Measurements from ENCODE around the gene SYNE1. TPM values are rescaled to one million over a fixed set of nuclear protein-coding genes. Genes with fewer than 3 reads are reported as not detected.

Gene SYNE1
- total and polyA plus RNA-seq, 2 of the 8 experiments (the other 6 are each of a cell fraction or from before 2014, with no cell fraction given) = 2.8 to 5.5 TPM

DNA sequence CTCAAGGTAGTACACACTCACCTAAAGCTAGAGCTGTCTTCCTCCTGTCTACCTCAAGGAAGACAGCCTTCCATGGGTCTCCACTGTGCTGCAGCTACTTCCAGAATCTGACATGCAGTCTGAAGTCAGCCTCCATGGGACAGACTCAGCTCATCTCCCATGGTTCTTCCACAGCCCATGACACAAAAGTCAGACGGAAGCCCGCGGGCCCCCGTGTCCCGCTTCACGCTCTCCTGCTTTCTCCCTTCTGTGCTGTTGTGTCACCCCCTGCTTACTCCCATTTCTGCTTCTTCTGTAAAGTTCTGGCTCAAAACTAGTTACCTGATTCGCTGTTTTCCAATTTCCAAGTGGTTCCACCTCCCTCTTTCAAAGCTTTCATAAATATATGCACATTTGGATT, 184.5 kb downstream of the SYNE1 start (continued):
- TF ChIP-seq SRF (IDR thresholded peaks at IDR 0.05; ENCODE audit: low read depth, low read length) = no peak
- no peak for TF ChIP-seq POLR2A (IDR thresholded peaks at IDR 0.05; ENCODE audit: control extremely low read depth in 1 of 2, low read depth in 2 of 2, low read length in 2 of 2)
- TF ChIP-seq, protein P1, sequence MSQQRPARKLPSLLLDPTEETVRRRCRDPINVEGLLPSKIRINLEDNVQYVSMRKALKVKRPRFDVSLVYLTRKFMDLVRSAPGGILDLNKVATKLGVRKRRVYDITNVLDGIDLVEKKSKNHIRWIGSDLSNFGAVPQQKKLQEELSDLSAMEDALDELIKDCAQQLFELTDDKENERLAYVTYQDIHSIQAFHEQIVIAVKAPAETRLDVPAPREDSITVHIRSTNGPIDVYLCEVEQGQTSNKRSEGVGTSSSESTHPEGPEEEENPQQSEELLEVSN (IDR thresholded peaks at IDR 0.05) = no peak
- TF ChIP-seq GABPA (IDR thresholded peaks at IDR 0.05; ENCODE audit: borderline replicate concordance, insufficient read depth, low read length) = no peak
- TF ChIP-seq JUND (IDR thresholded peaks at IDR 0.05; ENCODE audit: low read length) = no peak
- TF ChIP-seq NANOG (IDR thresholded peaks at IDR 0.05; ENCODE audit: insufficient read depth, low read depth, low read length, poor library complexity, severe bottlenecking) = no peak
- TF ChIP-seq CHD2 (IDR thresholded peaks at IDR 0.05; ENCODE audit: low read length) = no peak

Data from H1 (cell line).